Globus pallidus (tissue), 1 donor: ENCODE measurements around the gene ZFX.
"Not testable (repeated sequence)": the region's sequence is repeated elsewhere in the genome, so short reads cannot be mapped to it uniquely, and the experiment has no call there.

Experiments used
- DNase-seq: peaks from one replicate; pipeline ENCODE4 v3.0.0-alpha.2; 2015; ENCODE audit warnings: low spot score

Gene ZFX

GRCh38 chrX:24149351-24150050 lies at the start of gene ZFX:
Gene ZFX (plus strand): TSS chrX:24149729. CDS start chrX:24172743, 23,014 bp downstream.
- peak; percentile 45 for DNase-seq

GRCh38 chrX:24100713-24101112 lies 48.8 kb upstream of the ZFX start:
- no peak for DNase-seq

GRCh38 chrX:24110069-24110468 lies 39.5 kb upstream of the ZFX start:
- no peak for DNase-seq

GRCh38 chrX:24113181-24113580 lies 36.3 kb upstream of the ZFX start:
- DNase-seq: no peak

GRCh38 chrX:24117258-24117657 lies 32.3 kb upstream of the ZFX start:
- DNase-seq: peak; percentile 39

GRCh38 chrX:24124244-24124799 lies 25.2 kb upstream of the ZFX start:
- DNase-seq: no peak

- DNase-seq: no peak
Measured at GRCh38 chrX:24125028-24125612, 24.4 kb upstream of the ZFX start.

- DNase-seq: no peak
Measured at GRCh38 chrX:24131476-24131875, 18.1 kb upstream of the ZFX start.

GRCh38 chrX:24133312-24133711 lies 16.2 kb upstream of the ZFX start:
- no peak for DNase-seq

- DNase-seq: not testable (repeated sequence)
Measured at GRCh38 chrX:24135768-24136167, 13.8 kb upstream of the ZFX start.

GRCh38 chrX:24137192-24137591 lies 12.3 kb upstream of the ZFX start:
- DNase-seq: no peak

- not testable (repeated sequence) for DNase-seq
Measured at GRCh38 chrX:24143982-24144381, 5.5 kb upstream of the ZFX start.

GRCh38 chrX:24144528-24144927 lies 5.0 kb upstream of the ZFX start:
- DNase-seq: no peak

GRCh38 chrX:24145303-24146186 lies 4.0 kb upstream of the ZFX start:
- DNase-seq: no peak

- no peak for DNase-seq
Measured at GRCh38 chrX:24146283-24146949, 3.1 kb upstream of the ZFX start.

GRCh38 chrX:24147165-24147564 lies 2.4 kb upstream of the ZFX start:
- no peak for DNase-seq

- DNase-seq: no peak
Measured at GRCh38 chrX:24148121-24148520, 1.4 kb upstream of the ZFX start.

- peak; percentile 18 for DNase-seq
Measured at GRCh38 chrX:24148535-24149350, 786 bp upstream of the ZFX start.

GRCh38 chrX:24150051-24150790 lies 692 bp downstream of the ZFX start:
- DNase-seq: peak; percentile 84

GRCh38 chrX:24150898-24151297 lies 1.4 kb downstream of the ZFX start:
- no peak for DNase-seq
